HG02678 (cell line): ENCODE results near the gene PAPPA2.

ENCODE experiments used
- ATAC-seq: cut with Tn5 transposase; IDR thresholded peaks from one replicate; pipeline ENCODE4 v1.9.1; 2021; ENCODE audit warnings: mild to moderate bottlenecking, moderate library complexity; ENCODE audit not compliant: unreplicated experiment

Gene PAPPA2

GRCh38 chr1:176884911-176885310 lies 421.9 kb downstream of the PAPPA2 start:
- ATAC-seq: no peak

GRCh38 chr1:176885341-176885740 lies 422.4 kb downstream of the PAPPA2 start:
- ATAC-seq: no peak

GRCh38 chr1:176885751-176886150 lies 422.8 kb downstream of the PAPPA2 start:
- no peak for ATAC-seq

- ATAC-seq: no peak
These were observed 425.6 kb downstream of the PAPPA2 start for GRCh38 chr1:176888471-176889032.

GRCh38 chr1:176893625-176894352 lies 430.8 kb downstream of the PAPPA2 start:
- no peak for ATAC-seq

- no peak for ATAC-seq
These were observed 431.5 kb downstream of the PAPPA2 start for GRCh38 chr1:176894450-176894849.
